HepG2 (cell line): Measurements from ENCODE around the gene ASCL2. TPM values are rescaled to one million over a fixed set of nuclear protein-coding genes. Genes with fewer than 3 reads are reported as not detected.

Experiments used
- ATAC-seq: fragments of 200-7000 bp; cut with Tn5 transposase; 3 replicates; pipeline ENCODE4 v1.9.1; 2020; ENCODE audit warnings: mild to moderate bottlenecking, moderate library complexity
- BruUV-seq: library from RNA; stranded (reverse); fragments of 400-500 nt; replicated peaks from 2 replicates; lab custom pipeline; 2021; lab: Mats Ljungman, UMichigan
- CTCF ChIA-PET: fragments of 300-600 bp; formaldehyde crosslinking; extraction: SDS; loops from one replicate; lab custom pipeline; 2021; ENCODE audit warnings: low total read pairs, inconsistent platforms, low intra/inter-chr PET ratio; lab: Yijun Ruan, JAX
- POLR2A ChIA-PET: fragments of 350-600 bp; sonication (Branson Sonifier 250); formaldehyde crosslinking; loops from one replicate; lab custom pipeline; 2020; ENCODE audit warnings: antibody characterized with exemption, inconsistent platforms; lab: Yijun Ruan, JAX
- DNase-seq: peaks from one replicate; pipeline ENCODE4 v3.0.0-alpha.2; 2015; ENCODE audit warnings: low spot score
- FAIRE-seq: peaks from 3 replicates; lab custom pipeline; 2011; peaks lifted over from hg19 to GRCh38; lab: Jason Lieb, UNC
- H2AFZ ChIP-seq: one replicate; pipeline ENCODE4 v1.6.1; 2011; ENCODE audit warnings: low read length, inconsistent platforms
- H3K27ac ChIP-seq: fragments of 300-600 bp; 3 replicates; pipeline ENCODE4 v1.8.0; 2011; ENCODE audit warnings: mixed run types, mild to moderate bottlenecking, mixed read lengths, low read length, inconsistent platforms; ENCODE audit not compliant: insufficient read depth; ENCODE audit errors: extremely low read length
- H3K27me3 ChIP-seq, 2 experiments: fragments of 200-600 bp in 1 of 2; 2 replicates in 1 of 2; 3 replicates in 1 of 2; pipeline versions ENCODE4 v1.6.0 to v1.8.0; 2011; ENCODE audit warnings: low read length in 2 of 2, mild to moderate bottlenecking in 2 of 2, moderate library complexity in 2 of 2, inconsistent platforms in 1 of 2; ENCODE audit not compliant: insufficient read depth in 2 of 2, control insufficient read depth in 1 of 2
- H3K36me3 ChIP-seq, 2 experiments: fragments of 200-600 bp in 1 of 2; replicated peaks in 1 of 2; 2 replicates in 1 of 2; 3 replicates in 1 of 2; pipeline versions ENCODE4 v1.5.1 to v1.8.0; 2011; ENCODE audit warnings: low read length in 2 of 2, inconsistent platforms in 1 of 2; ENCODE audit not compliant: insufficient read depth in 2 of 2, control insufficient read depth in 1 of 2
- H3K4me1 ChIP-seq: 2 replicates; pipeline ENCODE4 v1.5.1; 2012; ENCODE audit warnings: low read length, inconsistent platforms; ENCODE audit not compliant: insufficient read depth
- H3K4me2 ChIP-seq: 2 replicates; pipeline ENCODE4 v1.6.0; 2011; ENCODE audit warnings: low read depth, low read length, inconsistent platforms
- H3K4me3 ChIP-seq, 3 experiments: fragments of 200-600 bp in 1 of 3; sonication (generic), shearing (Covaris generic) in 1 of 3; replicated peaks in 1 of 3; 2 replicates each; pipeline ENCODE4 v1.5.1; 2011 to 2016; ENCODE audit warnings: low read length in 3 of 3, inconsistent platforms in 2 of 3, low read depth in 2 of 3, mild to moderate bottlenecking in 2 of 3, control low read depth in 1 of 3, mixed read lengths in 1 of 3; ENCODE audit not compliant: insufficient read depth in 1 of 3
- H3K79me2 ChIP-seq: one replicate; pipeline ENCODE4 v1.6.1; 2011; ENCODE audit warnings: low read length, inconsistent platforms; ENCODE audit not compliant: insufficient read depth
- H3K9ac ChIP-seq: 2 replicates; pipeline ENCODE4 v1.6.0; 2011; ENCODE audit warnings: mild to moderate bottlenecking, low read depth, low read length, inconsistent platforms; ENCODE audit not compliant: insufficient read depth
- H3K9me3 ChIP-seq: 2 replicates; pipeline ENCODE4 v1.5.1; 2012; ENCODE audit warnings: mild to moderate bottlenecking, low read length
- H4K20me1 ChIP-seq: 2 replicates; pipeline ENCODE4 v1.6.0; 2011; ENCODE audit warnings: inconsistent platforms, mild to moderate bottlenecking, low read length, moderate library complexity; ENCODE audit not compliant: insufficient read depth
- SP1 ChIP-seq, 2 experiments: fragments of 450-650 bp in 1 of 2; sonication (generic) in 1 of 2; formaldehyde crosslinking in 1 of 2; IDR thresholded peaks; 2 replicates each; pipeline versions ENCODE4 v1.4.0 to v1.6.1; 2016 to 2020; ENCODE audit warnings: missing genetic modification reagents in 1 of 2
- ZNF607 ChIP-seq: sonication (generic); formaldehyde crosslinking; IDR thresholded peaks from 2 replicates; pipeline ENCODE4 v1.5.1; 2020; ENCODE audit warnings: missing genetic modification reagents, mild to moderate bottlenecking, borderline replicate concordance
- ZNF891 ChIP-seq: sonication (generic); formaldehyde crosslinking; IDR thresholded peaks from 2 replicates; pipeline ENCODE4 v1.5.0; 2020; ENCODE audit warnings: mild to moderate bottlenecking, missing genetic modification reagents
- ZSCAN29 ChIP-seq: sonication (generic); formaldehyde crosslinking; conservative IDR thresholded peaks from 2 replicates; pipeline ENCODE4 v1.4.0; 2020; ENCODE audit warnings: mild to moderate bottlenecking, missing genetic modification reagents
- whole genome bisulfite sequencing: methylation state at CpG from one replicate; pipeline ENCODE4 v1.1.6; 2017; ENCODE audit warnings: low lambda C conversion rate; 5-methylcytosine and 5-hydroxymethylcytosine counted together
- in situ Hi-C: cut with HindIII; loops from 2 replicates; pipeline ENCODE4 v1.10.0; 2017; ENCODE audit warnings: low pct_unique_long_range_greater_than_20kb; ENCODE audit not compliant: extremely low pct_ligation_motif_present
- intact Hi-C: fragments of 100-400 bp; cut with micrococcal nuclease; formaldehyde crosslinking; loops from one replicate; pipeline ENCODE4 v1.10.0; 2022; ENCODE audit not compliant: unreplicated experiment
- polyA plus RNA-seq, 8 experiments: library from polyadenylated mRNA; depleted of rRNA in 3 of 8; stranded (reverse) in 7 of 8; unstranded in 1 of 8; fragments of >200 nt; fragmentation: Illumina TruSeq in 4 of 8; extraction: Trizol in 4 of 8; gene quantifications; 2 replicates each; pipeline versions ENCODE4 v1.2.1 to v1.2.3, GENCODE V29; 2011 to 2016; ENCODE audit warnings: low read depth in 4 of 8, missing spikeins in 1 of 8, mixed read lengths in 1 of 8; ENCODE audit not compliant: insufficient read depth in 1 of 8
- total RNA-seq, 5 experiments: library from RNA; depleted of rRNA; stranded (reverse); fragments of >200 nt; fragmentation: Illumina TruSeq; extraction: Trizol; gene quantifications; 2 replicates each; pipeline ENCODE4 v1.2.3, GENCODE V29; 2016; ENCODE audit warnings: low read depth in 1 of 5
- TF ChIP-seq, protein P1 (sequence below): sonication (generic); formaldehyde crosslinking; IDR thresholded peaks from 2 replicates; pipeline ENCODE4 v1.8.1; 2023; ENCODE audit warnings: mild to moderate bottlenecking, moderate library complexity, missing genetic modification reagents

The ASCL2 gene
- total and polyA plus RNA-seq, 2 of the 13 experiments (the other 11 are each of a cell fraction or from before 2014, with no cell fraction given), result 0.07 TPM; not detected in 1

DNA sequence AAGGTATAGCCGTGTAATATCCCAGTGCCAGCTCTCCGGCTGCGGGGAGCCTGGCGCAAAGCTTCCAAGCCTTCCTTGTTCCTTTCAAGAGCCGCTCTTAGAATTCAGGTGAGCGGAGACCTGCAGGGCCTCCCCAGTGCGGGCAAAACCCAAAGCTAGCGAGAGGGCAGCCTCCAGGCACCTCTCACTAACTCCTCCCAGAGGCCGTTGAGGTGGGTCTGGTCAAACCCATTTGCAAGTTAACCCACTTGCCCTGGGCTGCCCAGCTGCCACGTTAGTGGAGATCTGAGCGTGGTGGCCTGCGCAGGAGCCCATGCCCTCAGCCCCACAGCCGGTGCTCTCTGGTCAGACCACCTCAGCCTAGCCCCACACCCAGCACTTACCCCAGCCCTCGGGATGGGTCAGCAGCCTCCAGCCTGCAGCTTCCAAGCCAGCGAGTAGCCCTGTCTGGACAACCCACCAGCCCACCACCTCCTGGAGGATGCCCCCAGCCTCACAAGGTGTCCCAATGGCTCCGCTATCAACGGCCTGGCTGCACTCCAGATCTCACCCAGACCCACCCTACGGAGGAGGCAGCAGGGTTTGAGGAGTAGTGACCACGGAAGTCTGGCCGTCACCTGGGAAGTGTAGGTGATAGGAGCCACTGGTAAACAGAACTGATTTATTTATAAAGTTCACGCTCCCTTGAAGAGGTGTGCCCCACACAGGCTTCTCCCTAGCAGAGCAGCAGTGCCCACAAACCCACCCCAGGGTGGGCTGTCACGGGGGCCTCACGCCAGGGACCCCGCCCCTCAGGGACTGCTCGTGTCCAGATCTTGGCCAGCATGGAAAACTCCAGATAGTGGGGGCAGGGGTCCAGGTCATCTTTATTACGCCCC is 2.3 kb downstream of the ASCL2 start:
- peak overlapping the region in 2 of 3 experiments; percentile 63 to 73; a peak in 1 of 6 replicates for H3K4me3 ChIP-seq
- no peak overlapping the region for H3K9ac ChIP-seq
- in situ Hi-C loops (no loop called here), intact Hi-C loops (loop anchor here (10.0 kb wide), 1 partner anchor 53 kb away; no protein-coding TSS in a partner anchor)
- H3K79me2 ChIP-seq, result no peaks in the 10 kb centered on the region
- peaks cover 6 to 28% of the 10 kb centered on the region in 2 experiments; a peak in 4 of 5 replicates for H3K27me3 ChIP-seq
- no peak overlapping the region for H2AFZ ChIP-seq
- peaks cover 10% of the 10 kb centered on the region; the same call in 1 of the 2 replicates for H3K4me1 ChIP-seq
- peak; percentile 9; the same call in 1 of the 3 replicates for ATAC-seq
- TF ChIP-seq, protein P1, sequence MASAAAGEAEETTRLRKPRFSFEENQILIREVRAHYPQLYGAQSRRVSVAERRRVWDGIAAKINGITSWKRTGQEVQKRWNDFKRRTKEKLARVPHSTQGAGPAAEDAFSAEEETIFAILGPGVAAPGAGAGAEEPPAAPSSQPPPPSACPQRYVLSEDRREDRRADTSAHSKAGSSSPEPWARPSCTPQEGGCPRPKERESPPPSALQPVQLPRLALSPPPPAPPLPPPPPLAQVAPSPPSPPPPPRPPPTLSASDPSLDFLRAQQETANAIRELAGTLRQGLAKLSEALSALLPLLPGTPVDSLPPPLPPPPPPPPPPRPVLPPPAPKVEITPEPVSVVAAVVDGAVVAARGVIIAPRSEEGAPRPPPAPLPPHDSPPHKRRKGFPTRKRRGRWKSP (CRISPR knock-in tag), result 0 out of 2 replicates have a peak, but pooled peaks have one; percentile 8
- TF ChIP-seq ZSCAN29, result no peak
- peak; percentile 64; the same call in 1 of the 2 replicates for TF ChIP-seq ZNF891 (CRISPR knock-in tag)
- no peak for TF ChIP-seq SP1 (IDR thresholded peaks at IDR 0.05)
- no peak for TF ChIP-seq SP1 (CRISPR knock-in tag; IDR thresholded peaks at IDR 0.05)
- TF ChIP-seq ZNF607 (CRISPR knock-in tag), result no peak
- no peaks in the 10 kb centered on the region for H3K36me3 ChIP-seq
- 57% methylated on average over 14 of the region's 26 CpGs for WGBS
- POLR2A ChIA-PET, result interaction anchor here (1.2 to 1.6 kb wide), 2 partner anchors 54 to 57 kb away, joined by 4 to 6 read pairs; no protein-coding TSS in a partner anchor
- H4K20me1 ChIP-seq, result no peaks in the 10 kb centered on the region
- no peak for FAIRE-seq
- H3K9me3 ChIP-seq, result no peaks in the 10 kb centered on the region
- H3K27ac ChIP-seq, result no peak overlapping the region
- no TSS peak for BruUV-seq
- CTCF ChIA-PET, result no interaction called here
- H3K4me2 ChIP-seq, result peak overlapping the region; percentile 86
- DNase-seq, result no peak
